Kidney (tissue), 14 donors: ENCODE data around the gene RPL22. TPM values are rescaled to one million over a fixed set of nuclear protein-coding genes. Genes with fewer than 3 reads are reported as not detected.

Source experiments
- DNase-seq, 5 donors: peaks; one replicate each; pipeline ENCODE4 v3.0.0-alpha.2; 2013 to 2020
- FAIRE-seq: peaks from 2 replicates; lab custom pipeline; 2012; peaks lifted over from hg19 to GRCh38; lab: Jason Lieb, UNC
- H3K27ac ChIP-seq, 2 donors: one replicate each; pipeline ENCODE4 v1.7.0; 2013; ENCODE audit warnings: low read depth in 2 of 2, low read length in 2 of 2, inconsistent platforms in 1 of 2
- H3K27me3 ChIP-seq: one replicate; pipeline ENCODE4 v1.7.1; 2013; ENCODE audit warnings: low read length, inconsistent platforms; ENCODE audit not compliant: control insufficient read depth, insufficient read depth
- H3K36me3 ChIP-seq, 3 donors: one replicate each; pipeline versions ENCODE4 v1.7.0 to v1.7.1; 2013; ENCODE audit warnings: low read length in 3 of 3, control low read depth in 1 of 3, inconsistent platforms in 1 of 3; ENCODE audit not compliant: insufficient read depth in 3 of 3, control insufficient read depth in 2 of 3
- H3K4me1 ChIP-seq, 3 donors: one replicate each; pipeline versions ENCODE4 v1.7.0 to v1.7.1; 2013; ENCODE audit warnings: low read length in 3 of 3, inconsistent platforms in 1 of 3, low read depth in 1 of 3; ENCODE audit not compliant: control insufficient read depth in 2 of 3, insufficient read depth in 2 of 3
- H3K4me3 ChIP-seq, 3 donors: one replicate each; pipeline versions ENCODE4 v1.7.0 to v1.8.1; 2013; ENCODE audit warnings: low read length in 3 of 3, control low read depth in 1 of 3, inconsistent platforms in 1 of 3
- H3K9ac ChIP-seq, 3 donors: one replicate each; pipeline versions ENCODE4 v1.7.0 to v1.7.1; 2013; ENCODE audit warnings: low read length in 3 of 3, control low read depth in 1 of 3, inconsistent platforms in 1 of 3
- H3K9me3 ChIP-seq, 3 donors: one replicate each; pipeline versions ENCODE4 v1.7.0 to v1.7.1; 2013; ENCODE audit warnings: low read length in 3 of 3, control low read depth in 1 of 3, inconsistent platforms in 1 of 3; ENCODE audit not compliant: control insufficient read depth in 2 of 3, insufficient read depth in 1 of 3
- intact Hi-C: fragments of 100-400 bp; cut with DNase I; formaldehyde crosslinking; loops from one replicate; pipeline ENCODE4 v1.11.1; 2022
- polyA plus RNA-seq: library from polyadenylated mRNA; stranded (reverse); fragments of 350-450 nt; fragmentation: Illumina TruSeq; extraction: RNeasy Lipid Tissue Mini Kit (QIAGEN cat#74804); gene quantifications from one replicate; pipeline ENCODE4 v1.2.3, GENCODE V29; 2014; ENCODE audit warnings: low read depth, low replicate concordance; ENCODE audit not compliant: insufficient read depth
- total RNA-seq: library from RNA; stranded (reverse); fragmentation: NEBNext Ultra II Directional; extraction: Animal tissue kit (Norgen Biotek cat#: 25700); gene quantifications from one replicate; pipeline ENCODE4 v1.2.1, GENCODE V29; 2021
- TF ChIP-seq, protein P1 (sequence below): IDR thresholded peaks from 3 replicates; pipeline ENCODE4 v1.5.1; 2012; ENCODE audit warnings: mild to moderate bottlenecking, moderate library complexity, borderline replicate concordance; ENCODE audit not compliant: insufficient read depth; ENCODE audit errors: extremely low read depth
- donor health status: control.
- donor health status: control.
- donor health status: control.
- donor health status: control.
- donor health status: control.
- donor health status: DM: yes; HTN: yes; CAD: no.
- donor health status: Normal renal cell carcinoma (clear cell type).

The RPL22 gene
- total and polyA plus RNA-seq, 2 donors from 2014 or later, result 377 to 605 TPM

DNA sequence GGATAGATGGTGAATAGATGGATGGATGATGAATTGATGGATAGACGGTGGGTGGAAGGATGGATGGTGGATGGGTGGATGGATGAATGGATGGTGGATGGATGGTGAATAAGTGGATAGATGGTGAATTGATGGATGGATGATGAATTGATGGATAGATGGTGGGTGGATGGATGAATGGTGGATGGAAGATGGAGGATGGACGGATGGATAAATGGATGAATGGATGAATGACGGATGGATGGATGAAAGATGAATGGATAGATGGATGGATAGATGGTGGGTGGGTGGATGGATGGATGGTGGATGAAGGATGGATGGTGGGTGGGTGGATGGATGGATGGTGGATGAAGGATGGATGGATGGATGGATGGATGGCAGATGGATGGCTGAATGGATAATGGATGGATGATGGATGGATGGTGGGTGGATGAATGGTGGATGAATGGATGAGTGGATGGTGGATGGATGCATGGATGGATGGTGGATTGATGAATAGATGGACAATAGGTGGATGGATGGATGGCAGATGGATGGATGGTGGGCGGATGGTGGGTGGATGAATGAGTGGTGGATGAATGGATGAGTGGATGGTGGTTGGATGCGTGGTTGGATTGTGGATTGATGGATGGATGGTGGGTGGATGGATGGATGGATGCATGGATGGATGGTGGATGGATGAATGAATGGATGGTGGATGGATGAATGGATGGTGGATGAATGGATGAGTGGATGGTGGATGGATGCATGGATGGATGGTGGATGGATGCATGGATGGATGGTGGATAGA, 24.6 kb downstream of the RPL22 start:
- intact Hi-C loops, result no loop called here
- Histone ChIP-seq H3K36me3 (no peaks in the 10 kb centered on the region), H3K9me3 (peaks cover 0 to 2% (median 0%) of the 10 kb centered on the region in 3 donors), H3K27me3 (peaks cover 29% of the 10 kb centered on the region), H3K4me3 (no peak overlapping the region), H3K4me1 (peaks cover 0 to 6% (median 0%) of the 10 kb centered on the region in 3 donors), H3K27ac (no peak overlapping the region), H3K9ac (no peak overlapping the region)
- peak in 1 of 5 donors; percentile 15 for DNase-seq
- no peak for FAIRE-seq
- TF ChIP-seq, protein P1, sequence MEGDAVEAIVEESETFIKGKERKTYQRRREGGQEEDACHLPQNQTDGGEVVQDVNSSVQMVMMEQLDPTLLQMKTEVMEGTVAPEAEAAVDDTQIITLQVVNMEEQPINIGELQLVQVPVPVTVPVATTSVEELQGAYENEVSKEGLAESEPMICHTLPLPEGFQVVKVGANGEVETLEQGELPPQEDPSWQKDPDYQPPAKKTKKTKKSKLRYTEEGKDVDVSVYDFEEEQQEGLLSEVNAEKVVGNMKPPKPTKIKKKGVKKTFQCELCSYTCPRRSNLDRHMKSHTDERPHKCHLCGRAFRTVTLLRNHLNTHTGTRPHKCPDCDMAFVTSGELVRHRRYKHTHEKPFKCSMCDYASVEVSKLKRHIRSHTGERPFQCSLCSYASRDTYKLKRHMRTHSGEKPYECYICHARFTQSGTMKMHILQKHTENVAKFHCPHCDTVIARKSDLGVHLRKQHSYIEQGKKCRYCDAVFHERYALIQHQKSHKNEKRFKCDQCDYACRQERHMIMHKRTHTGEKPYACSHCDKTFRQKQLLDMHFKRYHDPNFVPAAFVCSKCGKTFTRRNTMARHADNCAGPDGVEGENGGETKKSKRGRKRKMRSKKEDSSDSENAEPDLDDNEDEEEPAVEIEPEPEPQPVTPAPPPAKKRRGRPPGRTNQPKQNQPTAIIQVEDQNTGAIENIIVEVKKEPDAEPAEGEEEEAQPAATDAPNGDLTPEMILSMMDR, result no peak

DNA sequence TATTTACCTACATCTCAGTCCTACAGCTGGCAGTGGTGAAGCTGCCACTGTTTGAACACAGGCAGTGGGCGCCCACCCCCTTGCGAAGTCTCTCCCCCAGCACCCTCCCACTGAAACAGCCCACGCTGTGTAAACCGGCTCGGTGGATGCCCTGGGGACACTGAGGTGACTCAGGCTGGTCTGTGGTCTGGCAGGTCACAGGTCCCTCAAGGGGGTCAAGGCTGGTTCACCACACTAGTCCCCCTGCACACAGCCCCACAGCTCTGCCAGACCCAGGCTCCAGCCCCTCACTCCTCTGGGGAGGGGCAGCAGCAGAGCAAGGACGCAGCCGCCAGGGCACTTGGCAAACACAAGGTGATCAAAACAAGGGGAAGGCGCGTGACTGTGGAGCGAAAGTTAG, 26.8 kb downstream of the RPL22 start:
- Histone ChIP-seq H3K9ac (no peak overlapping the region), H3K27ac (no peak overlapping the region), H3K36me3 (no peaks in the 10 kb centered on the region), H3K9me3 (peaks cover 0 to 2% (median 0%) of the 10 kb centered on the region in 3 donors), H3K4me3 (no peak overlapping the region), H3K27me3 (peaks cover 17% of the 10 kb centered on the region), H3K4me1 (no peaks in the 10 kb centered on the region)
- intact Hi-C loops, result no loop called here
- peak in 1 of 5 donors; percentile 54 for DNase-seq
- no peak for FAIRE-seq
- TF ChIP-seq, protein P1, result no peak

DNA sequence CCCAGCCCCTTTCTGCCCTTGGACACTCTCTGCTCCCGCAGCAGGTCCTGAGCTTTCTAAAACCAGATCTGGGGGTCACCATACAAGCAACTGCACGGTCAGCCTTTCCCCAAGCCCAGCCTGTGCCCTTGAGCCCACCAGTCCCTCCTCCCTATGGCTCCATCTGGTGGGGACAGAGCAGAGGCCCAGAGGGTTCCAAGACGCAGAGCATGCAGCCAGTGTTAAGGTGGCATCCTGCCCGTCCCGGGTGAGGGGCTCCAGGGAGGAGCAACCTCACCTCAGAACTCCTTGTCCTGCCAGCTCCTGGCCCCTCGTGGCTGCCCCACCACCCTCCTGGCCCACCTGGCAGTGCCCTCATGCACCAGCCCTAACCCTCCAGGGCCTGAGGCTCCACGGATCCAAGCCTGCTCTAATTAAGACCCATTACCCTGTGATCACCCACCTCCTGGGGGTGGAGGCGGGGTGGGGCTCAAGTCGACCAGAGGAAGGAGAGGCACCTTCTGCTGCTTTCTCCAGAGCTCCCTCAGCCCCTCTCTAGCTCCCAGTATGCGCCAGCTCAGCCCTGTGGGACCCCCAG, 27.8 kb downstream of the RPL22 start:
- TF ChIP-seq, protein P1, result no peak
- H3K4me3 ChIP-seq, result no peak overlapping the region
- peaks cover 0 to 2% (median 0%) of the 10 kb centered on the region in 3 donors for H3K9me3 ChIP-seq
- H3K27me3 ChIP-seq, result peaks cover 12% of the 10 kb centered on the region
- intact Hi-C loops, result no loop called here
- H3K27ac ChIP-seq, result no peak overlapping the region
- FAIRE-seq (no peak), DNase-seq (peak in 3 of 5 donors; percentile 32 to 57 (median 50))
- H3K36me3 ChIP-seq, result no peaks in the 10 kb centered on the region
- no peaks in the 10 kb centered on the region for H3K4me1 ChIP-seq
- no peak overlapping the region for H3K9ac ChIP-seq
